GM19438 (cell line): Measurements from ENCODE around the gene PRRT4.

Experiments
- ATAC-seq: cut with Tn5 transposase; IDR thresholded peaks from one replicate; pipeline ENCODE4 v1.9.1; 2021; ENCODE audit warnings: low read depth; ENCODE audit not compliant: unreplicated experiment

The PRRT4 gene

DNA sequence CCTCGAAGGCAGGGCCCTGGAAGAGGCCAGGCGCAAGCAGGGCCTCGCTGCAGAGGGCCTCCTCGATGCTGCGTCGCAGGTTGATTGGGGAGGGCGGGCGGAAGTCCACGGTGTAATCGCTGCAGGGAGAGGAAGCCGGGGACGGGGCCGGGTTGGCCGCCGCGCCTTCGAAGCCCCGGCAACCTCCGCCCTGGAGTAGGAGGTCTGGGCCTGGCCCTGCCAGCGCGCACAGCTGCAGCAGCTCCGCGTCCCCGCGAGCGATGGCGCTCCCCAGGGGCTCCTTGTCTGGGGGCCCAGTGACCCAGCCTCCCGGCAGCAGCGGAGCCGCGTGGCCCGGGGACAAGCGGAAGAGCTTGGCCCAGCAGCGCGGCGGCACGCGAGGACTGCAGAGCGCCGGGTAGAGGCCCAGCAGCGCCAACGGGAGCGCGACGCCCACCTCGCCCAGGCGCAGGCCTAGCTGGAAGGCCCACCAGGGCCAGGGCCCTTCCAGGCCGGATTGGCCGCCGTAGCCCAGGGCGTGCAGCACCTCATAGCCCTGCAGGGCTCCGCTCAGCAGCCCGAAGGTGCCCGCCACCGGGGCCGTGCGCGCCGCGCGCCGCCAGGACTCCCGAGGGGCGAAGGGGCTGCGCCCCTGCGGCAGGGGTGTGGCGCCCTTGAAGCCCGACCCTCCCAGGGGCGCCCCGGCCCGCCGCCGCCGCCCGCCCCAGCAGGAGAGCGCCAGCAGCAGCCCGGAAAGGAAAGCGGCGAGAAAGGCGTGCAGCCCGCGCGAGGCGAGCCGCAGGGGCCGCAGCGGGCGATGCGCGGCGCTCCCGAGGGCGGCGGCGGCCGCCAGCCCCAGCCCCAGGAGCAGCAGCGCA is 10.0 kb downstream of the PRRT4 start:
- ATAC-seq: no peak

DNA sequence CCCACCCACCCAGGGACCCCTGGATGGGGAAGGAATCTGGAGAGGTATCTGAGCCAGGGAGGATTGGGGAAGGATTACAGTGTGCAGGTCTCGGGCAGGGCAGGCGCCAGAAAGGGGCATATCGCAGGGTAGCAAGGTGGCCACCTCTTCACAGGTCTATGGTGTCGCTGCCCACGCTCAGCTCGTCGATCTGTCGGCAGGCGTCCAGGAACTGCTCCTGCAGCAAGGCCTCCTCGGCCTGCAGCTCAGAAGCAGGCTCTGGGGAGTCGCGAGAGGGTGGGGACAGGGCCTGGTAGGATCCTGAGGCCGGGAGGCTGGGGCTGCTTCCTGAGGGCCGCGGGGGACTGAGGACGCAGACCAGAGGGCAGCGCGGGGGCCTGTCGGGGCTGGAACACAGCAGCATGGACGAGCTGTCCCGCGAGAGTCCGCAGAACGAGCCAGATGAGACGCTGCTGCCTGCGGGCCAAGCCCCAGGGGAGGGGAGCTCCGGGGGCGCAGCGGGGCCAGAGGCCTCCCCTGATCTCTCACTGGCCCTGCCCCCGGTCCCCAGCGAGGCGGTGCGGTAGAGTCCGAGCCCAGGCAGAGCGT is 10.7 kb downstream of the PRRT4 start:
- ATAC-seq: no peak

DNA sequence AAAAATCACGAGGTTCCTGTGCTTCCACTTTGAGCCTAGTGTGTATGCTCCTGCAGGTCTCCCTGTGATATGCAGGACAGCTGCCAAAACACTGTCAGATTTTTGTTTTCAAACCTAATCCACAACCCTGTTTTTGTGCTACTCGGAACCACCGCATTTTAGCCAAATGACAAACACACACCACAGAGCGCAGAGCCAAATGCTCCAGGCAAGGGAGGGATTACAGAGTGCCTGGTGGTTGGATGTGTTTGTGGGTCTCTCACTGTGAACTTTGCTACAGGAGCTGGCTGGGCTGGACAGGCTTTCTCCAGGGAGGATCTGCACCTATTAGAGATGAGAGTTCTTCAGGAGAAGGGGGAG is 12.0 kb downstream of the PRRT4 start:
- no peak for ATAC-seq

DNA sequence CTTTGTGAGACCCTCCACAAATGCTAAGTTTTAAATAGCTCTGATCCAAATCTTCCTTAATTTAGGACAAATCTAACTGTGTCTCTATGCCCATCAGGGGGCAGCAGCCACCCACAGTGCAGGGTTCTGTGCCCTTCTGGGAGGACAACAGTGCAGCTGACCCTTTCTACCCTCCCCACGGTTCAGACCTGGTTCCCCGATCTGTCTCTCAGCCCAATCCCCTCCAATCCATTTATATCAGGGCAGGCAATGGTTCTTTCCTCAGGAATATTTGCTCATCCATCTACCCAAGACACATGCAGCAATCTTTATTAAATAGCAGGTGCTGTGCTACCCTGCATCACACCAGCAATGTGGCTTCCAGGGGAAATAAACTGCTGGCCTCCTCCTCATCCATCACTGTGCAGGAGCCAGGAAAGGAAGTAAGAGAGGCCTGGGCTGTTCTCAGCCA is 13.8 kb downstream of the PRRT4 start:
- no peak for ATAC-seq

DNA sequence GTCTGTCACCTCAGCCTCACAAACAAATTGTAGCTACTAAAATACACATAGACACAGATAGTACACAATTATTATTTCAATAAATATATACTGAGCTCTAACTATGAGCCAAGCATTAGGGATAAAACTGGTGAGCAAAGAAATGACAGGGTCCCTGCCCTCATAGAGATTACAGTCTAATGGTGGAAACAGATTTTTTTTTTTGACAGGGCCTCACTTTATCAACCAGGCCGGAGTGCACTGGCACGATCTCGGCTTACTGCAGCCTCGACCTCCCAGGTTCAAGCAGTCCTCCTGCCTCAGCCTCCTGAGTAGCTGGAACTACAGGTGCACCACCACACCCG is 17.1 kb downstream of the PRRT4 start:
- ATAC-seq: no peak

DNA sequence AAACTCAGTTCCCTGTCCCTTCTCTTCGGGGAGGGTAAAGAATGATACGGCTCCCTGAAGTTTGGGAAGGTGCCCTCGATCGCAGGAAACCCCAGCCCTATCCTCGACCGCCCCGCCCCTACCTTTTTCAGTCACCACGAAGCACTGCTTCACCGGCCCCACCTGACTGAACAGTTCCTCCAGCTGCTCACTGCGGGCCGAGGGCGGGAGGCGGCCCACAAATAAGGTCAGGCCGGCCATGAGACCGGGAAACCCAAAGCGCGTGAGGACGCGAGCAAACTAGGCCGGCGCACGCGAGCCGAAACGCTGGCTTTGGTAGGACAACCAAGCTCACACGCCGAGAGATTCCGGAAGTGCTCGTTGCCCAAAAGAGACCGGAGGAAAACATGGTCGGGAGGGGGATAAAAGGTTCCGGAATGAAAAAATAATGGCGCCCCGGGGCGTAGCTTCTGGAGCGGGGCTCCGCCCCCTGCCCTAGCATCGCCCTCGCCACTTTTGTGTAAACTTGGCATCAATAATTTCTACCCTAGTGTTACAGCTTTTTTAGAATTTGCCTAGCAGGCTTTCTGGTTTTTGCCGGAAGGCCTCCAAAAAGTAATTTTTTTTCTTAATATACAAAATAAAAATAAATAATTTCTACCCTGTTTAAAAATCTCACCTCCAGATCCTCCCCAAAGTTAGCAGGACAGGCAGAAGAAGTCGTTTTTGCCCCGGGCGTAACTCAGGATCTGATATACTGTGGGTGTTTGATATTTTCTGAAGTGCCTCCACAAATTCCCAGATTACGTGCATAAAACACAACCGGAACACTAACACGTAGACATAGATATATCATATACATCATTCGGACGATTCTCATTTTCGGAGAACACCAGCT is 17.7 kb downstream of the PRRT4 start, which contains the start of gene RBM28:
RBM28 (minus strand) TSS at position 355 of the 877 bp plus-strand sequence; CDS start at position 240, 115 bp downstream.
- ATAC-seq: peak; percentile 94

DNA sequence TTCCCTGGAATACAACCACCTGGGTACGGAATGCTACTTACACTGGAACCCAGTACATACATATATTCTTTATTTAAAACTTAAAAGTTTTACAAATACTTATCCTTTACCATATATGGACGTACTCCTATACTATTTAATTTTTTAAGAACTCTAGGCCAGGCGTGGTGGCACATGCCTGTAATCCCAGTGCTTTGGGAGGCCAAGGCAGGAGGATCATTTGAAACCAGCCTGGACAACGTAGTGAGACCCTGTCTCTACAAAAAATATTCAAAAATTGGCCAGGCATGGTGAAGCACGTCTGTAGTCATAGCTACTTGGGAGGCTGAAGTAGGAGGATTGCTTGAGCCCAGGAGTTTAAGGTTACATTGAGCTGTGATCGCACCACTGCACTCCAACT is 19.8 kb downstream of the PRRT4 start:
- no peak for ATAC-seq

DNA sequence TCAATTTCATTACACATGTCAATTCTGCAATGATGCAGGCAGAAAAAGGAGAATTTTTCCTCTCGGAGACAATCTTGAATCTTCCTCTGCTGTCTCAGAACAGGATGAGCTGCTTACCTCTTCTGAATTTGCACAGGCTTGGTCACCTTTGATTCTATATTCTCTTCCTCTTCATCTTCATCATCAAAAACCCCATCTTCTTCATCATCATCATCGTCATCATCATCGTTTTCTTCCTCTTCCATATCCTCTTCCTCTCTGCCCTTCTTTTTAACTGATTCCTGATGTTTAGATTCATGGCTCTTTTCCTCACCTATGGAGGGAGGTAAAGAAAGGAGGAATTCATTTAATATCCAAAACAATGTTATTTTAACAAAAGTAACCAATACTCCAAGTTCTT is 25.8 kb downstream of the PRRT4 start:
- ATAC-seq: no peak

DNA sequence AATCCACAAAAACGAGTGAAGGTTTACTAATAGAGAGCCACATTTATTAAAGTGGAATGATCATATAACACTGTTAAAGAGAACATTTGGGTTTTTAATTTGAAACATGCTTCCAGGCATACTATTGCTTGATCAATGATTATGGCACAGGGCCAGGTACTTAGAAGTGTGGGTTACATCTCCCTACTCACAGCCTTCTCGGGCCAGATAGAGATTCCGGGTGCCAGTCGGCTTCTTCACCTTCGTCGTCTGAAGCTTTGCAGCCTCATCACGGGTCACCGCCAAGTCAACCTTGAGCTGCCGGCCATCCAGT is 37.2 kb downstream of the PRRT4 start:
- ATAC-seq: no peak

DNA sequence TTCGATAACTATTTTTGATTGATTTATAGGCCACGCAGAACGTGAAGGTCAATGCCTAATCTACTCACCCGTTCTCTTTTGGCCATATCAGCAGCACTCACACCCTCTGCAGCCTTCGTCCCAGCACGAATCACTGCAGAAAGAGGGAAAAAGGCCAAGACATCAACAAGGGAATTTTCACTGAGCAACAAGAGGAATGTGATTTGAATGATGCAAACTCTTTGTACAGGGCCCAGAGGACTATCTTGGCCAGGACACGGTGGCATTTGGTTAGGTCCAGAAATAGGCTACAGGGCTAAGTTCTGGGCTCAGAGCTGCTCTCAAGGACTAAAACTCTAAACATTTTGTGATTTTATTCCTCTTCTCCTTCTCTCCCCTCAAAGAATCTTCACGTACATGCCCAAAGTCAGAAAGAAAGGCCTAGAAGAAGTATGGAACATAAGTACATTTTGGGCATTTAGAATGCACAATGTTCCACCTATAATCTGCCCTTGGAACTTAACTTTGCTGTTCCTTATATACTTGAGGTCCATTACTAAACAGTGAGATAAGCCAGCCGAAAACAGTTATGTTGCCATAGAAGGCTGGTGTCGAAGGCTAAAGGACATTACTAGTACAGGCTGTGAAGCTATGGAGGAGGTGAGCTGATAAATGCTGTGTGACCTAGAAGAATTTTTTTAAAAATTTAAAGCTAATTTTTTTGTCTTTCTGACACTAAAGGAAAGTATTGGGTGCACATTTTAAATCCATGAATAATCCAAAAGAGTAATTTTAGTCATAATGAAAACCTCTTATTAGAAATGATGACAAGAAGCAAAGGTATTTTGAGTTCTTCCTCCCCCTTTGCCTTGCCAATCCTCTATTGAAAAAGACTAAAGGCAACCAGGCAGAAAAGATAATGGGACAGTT is 37.8 kb downstream of the PRRT4 start:
- no peak for ATAC-seq

DNA sequence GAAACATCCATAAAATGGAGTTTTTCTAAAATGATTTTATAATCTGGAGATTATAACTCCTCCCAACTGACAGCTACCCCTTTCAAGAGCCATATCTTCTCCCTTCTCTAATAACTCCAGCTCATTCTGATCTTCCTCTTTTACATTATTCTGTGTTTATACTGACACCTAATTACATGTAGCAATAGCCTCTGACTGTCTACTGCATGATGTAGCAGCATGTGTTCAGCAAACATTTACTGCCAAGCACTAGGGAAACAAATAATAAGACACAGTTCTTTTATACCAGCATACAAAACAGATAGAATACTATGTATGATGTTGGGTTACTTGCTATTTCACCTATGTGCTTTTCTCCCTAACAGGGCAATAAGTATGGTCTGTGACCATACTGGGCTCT is 38.5 kb downstream of the PRRT4 start:
- no peak for ATAC-seq

DNA sequence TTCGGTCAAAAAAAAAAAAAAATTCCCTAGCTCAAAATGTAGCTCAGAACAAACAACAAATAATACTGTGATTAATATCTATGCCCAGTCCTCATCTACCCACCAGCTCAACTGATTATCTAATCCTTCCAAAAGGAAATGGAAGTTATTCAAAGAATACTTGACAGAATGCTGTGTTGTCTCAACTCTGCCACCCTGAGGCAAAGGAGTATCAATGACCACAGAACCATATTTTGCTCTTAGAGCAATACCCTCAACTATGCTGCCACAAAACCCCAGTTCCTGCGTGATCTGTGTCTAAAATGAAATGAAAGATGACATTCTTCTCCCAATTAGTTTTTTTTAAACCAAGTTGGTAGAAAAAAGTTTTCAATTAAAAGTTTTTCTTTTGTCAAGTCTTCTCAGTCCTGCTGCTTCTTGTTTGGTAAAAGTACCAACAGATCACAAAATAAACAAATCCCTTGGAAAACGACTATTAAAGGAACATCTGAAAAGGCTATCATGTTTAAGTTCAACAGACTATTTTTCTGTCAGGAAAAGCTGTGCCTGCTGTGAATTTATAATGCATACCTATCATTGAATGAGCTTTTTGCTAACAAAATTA is 39.3 kb downstream of the PRRT4 start:
- no peak for ATAC-seq

DNA sequence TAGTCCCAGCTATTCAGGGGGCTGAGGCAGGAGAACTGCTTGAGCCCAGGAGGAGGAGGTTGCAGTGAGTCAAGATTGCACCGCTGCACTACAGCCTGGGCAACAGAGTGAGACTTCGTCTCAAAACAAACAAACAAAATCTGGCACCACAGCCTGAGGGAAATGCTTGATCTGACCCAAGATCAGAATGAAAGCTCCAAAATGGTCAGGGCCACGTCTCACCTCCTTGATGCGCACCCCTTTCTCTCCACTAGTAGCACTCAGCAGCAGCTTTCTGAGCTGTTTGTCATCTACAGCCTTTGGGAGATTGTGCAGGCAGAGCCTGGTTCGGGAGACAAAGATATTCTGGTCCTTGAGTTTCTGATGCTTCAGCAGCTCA is 40.5 kb downstream of the PRRT4 start:
- no peak for ATAC-seq

DNA sequence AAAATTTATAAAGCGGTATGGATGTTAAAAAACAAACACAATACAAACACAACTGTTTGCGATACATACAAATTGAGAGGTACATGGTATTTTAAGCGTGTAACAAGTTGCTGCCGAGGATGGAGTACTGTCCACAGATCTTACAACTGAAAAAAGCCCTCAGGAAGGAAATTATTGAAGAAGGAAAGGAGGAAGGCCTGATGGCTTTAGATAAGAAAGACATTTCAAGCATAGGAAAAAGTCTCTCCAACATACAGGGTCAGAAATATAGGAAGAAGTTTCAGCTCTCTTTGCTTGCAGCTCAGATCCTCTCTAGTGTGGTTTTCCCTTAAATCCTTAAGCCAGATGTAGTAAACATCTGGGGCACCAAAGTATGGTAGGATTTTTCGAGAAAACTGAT is 42.8 kb downstream of the PRRT4 start:
- no peak for ATAC-seq

DNA sequence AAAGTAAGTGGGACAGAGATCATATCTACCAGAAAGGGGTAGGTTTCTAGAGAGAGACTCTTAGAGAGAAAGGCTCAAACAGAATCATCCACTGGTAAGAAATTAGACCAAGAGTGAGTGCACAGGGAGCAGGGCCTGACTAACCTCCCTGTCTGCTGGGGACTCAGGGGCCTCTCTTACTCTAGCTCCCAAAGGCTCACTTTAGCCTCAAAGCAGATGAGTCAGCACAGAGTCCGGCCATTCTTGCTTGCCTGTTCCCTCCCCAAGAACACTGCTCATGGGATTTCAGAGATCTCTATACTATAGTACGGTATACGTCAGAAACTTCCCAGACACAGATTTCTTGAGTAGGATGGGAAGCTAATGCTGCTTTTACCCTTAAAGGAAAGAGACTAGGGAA is 50.5 kb downstream of the PRRT4 start:
- ATAC-seq: no peak

DNA sequence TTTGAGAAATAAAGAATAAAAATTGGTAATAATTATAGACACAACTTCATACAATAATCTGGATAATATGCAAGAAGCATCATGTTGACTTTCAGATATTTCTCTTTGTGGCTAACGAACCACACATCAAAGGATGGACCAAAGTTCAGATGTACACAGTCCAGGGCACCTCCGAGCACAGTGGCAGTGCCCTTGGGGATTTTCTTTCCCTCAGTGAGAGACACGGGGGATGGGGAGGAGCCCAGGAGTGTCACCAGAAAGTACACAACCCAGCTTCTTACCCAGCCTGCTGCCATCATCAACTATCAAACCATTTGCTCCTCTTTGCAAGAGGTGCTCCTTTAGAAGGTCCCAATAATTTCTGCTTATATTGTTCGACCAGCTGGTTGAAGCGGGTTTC is 51.0 kb downstream of the PRRT4 start:
- ATAC-seq: no peak

DNA sequence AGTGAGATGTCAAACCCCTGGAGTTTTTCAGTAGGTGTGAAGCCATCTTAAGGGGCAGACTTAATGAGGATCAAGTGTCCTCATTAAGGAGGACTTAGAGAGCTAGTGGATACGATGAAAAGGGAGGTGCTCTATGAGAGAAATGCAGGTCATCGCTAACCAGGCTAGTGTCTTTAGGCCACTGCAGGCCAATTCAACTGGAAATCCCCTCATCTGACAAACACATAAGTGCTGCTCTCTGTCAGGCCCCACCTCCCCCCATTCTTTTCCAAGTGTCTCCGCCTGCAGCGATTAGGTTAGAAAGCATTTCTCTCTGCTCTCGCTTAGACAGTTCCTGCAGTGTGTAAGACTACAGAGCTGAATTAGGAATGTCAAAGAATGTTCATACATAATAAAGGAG is 51.5 kb downstream of the PRRT4 start:
- no peak for ATAC-seq

DNA sequence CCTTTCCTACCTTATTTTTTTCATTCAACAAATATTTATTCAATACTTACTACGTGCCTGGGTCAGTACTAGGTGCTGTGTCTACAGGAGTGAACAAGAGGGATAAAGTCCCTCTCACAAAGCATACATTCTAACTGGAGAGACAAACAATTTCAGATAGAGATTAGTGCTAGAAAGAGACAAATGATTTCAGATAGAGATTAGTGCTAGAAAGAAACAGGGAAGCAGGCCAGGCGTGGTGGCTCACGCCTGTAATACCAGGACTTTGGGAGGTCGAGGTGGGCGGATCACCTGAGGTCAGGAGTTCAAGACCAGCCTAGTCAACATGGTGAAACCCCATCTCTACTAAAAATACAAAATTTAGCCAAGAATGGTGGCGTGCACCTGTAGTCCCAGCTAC is 52.4 kb downstream of the PRRT4 start:
- no peak for ATAC-seq

DNA sequence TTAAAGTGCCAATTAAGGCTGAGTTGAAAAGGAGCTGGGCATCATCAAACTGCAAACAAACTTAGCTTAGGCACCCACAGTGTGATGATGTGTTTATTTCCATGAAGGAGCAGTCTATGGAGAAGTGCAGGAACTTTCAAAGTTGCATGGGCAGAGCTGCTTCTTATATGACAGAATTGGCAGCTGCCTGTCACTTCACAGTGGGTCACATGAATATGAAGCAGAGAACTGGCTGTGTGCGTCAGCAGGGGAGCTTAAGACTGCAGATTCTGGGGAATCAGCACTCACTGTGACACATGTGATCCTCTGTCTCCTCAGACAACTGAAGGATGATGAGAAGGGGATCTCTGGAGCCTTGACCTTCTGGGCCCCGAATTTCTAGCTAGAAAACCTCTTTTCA is 54.4 kb downstream of the PRRT4 start:
- no peak for ATAC-seq

DNA sequence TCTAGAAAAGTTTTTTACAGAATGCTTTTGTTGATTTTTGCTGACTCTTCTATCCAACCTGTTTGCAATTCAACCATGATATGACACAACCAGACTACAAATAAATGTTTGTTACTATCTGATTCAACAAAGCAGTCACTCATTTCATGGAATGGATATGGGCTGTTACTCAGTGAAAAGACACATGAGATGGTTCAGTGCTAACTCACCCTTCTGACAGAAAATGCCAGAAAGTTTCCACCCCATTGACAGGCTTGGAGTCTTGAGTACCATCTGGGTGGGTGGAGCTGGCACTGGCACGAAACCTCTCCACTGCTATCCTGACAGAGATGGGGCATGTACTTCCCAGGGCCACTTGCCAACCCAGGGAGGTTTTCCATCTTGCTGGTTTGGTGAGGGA is 57.3 kb downstream of the PRRT4 start:
- ATAC-seq: no peak
